ENCODE measurements around the gene PTPRM. TPM values are rescaled to one million over a fixed set of nuclear protein-coding genes. Genes with fewer than 3 reads are reported as not detected.

The PTPRM gene
- total RNA-seq, 1 donor from 2014 or later, result 13.9 TPM

GRCh38 chr18:8229040-8229439 lies 661.9 kb downstream of the PTPRM start:
- H3K27ac Mint-ChIP-seq, result no peak overlapping the region

GRCh38 chr18:8229787-8230186 lies 662.7 kb downstream of the PTPRM start:
- Histone ChIP-seq H3F3A (ENCODE audit: low read depth) (no peaks in the 10 kb centered on the region), H3K27me3 (no peaks in the 10 kb centered on the region), H3K79me2 (ENCODE audit: low read depth) (no peaks in the 10 kb centered on the region), H2AFZ (replicated peaks) (no peak overlapping the region), H3K9ac (no peak overlapping the region), H3K4me3 (no peak overlapping the region), H3K4me1 (no peaks in the 10 kb centered on the region), H3K27ac (no peak overlapping the region), H3K9me3 (ENCODE audit: low read depth) (peaks cover 13% of the 10 kb centered on the region), H3K36me3 (peaks cover under 1% of the 10 kb centered on the region), H4K20me1 (ENCODE audit: low read depth) (no peaks in the 10 kb centered on the region), H3K4me2 (no peak overlapping the region)
- DNase-seq (ENCODE audit: low spot score), result no peak
- peaks cover 21% of the 10 kb centered on the region for H3K9me3 Mint-ChIP-seq
- peaks cover 11% of the 10 kb centered on the region for H3K36me3 Mint-ChIP-seq
- TF ChIP-seq EZH2 (IDR thresholded peaks at IDR 0.05), result no peak
- TF ChIP-seq, protein P1, sequence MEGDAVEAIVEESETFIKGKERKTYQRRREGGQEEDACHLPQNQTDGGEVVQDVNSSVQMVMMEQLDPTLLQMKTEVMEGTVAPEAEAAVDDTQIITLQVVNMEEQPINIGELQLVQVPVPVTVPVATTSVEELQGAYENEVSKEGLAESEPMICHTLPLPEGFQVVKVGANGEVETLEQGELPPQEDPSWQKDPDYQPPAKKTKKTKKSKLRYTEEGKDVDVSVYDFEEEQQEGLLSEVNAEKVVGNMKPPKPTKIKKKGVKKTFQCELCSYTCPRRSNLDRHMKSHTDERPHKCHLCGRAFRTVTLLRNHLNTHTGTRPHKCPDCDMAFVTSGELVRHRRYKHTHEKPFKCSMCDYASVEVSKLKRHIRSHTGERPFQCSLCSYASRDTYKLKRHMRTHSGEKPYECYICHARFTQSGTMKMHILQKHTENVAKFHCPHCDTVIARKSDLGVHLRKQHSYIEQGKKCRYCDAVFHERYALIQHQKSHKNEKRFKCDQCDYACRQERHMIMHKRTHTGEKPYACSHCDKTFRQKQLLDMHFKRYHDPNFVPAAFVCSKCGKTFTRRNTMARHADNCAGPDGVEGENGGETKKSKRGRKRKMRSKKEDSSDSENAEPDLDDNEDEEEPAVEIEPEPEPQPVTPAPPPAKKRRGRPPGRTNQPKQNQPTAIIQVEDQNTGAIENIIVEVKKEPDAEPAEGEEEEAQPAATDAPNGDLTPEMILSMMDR (IDR thresholded peaks at IDR 0.05), result no peak
- no peak for TF ChIP-seq EZH2phosphoT487 (IDR thresholded peaks at IDR 0.05)
- H3K27ac Mint-ChIP-seq, result no peak overlapping the region
- no peaks in the 10 kb centered on the region for H3K27me3 Mint-ChIP-seq (ENCODE audit: insufficient read depth, low read depth)
- no peak overlapping the region for H3K4me3 Mint-ChIP-seq
- peaks cover 4% of the 10 kb centered on the region for H3K4me1 Mint-ChIP-seq

More at GRCh38 chr18:8229040-8229439, 661.9 kb downstream of the PTPRM start:
- no peaks in the 10 kb centered on the region for H3K36me3 ChIP-seq
- H3K4me3 ChIP-seq, result no peak overlapping the region
- H3K27ac ChIP-seq, result no peak overlapping the region
- H4K20me1 ChIP-seq (ENCODE audit: low read depth), result no peaks in the 10 kb centered on the region
- DNase-seq (ENCODE audit: low spot score), result no peak
- H3K36me3 Mint-ChIP-seq, result peaks cover 11% of the 10 kb centered on the region
- peaks cover 13% of the 10 kb centered on the region for H3K9me3 ChIP-seq (ENCODE audit: low read depth)
- no peak overlapping the region for H3K9ac ChIP-seq
- no peaks in the 10 kb centered on the region for H3F3A ChIP-seq (ENCODE audit: low read depth)
- H3K4me2 ChIP-seq, result no peak overlapping the region
- peaks cover 15% of the 10 kb centered on the region for H3K9me3 Mint-ChIP-seq
- H3K4me1 ChIP-seq, result no peaks in the 10 kb centered on the region
- no peak overlapping the region for H2AFZ ChIP-seq (replicated peaks)
- no peaks in the 10 kb centered on the region for H3K27me3 Mint-ChIP-seq (ENCODE audit: insufficient read depth, low read depth)
- H3K79me2 ChIP-seq (ENCODE audit: low read depth), result no peaks in the 10 kb centered on the region
- no peak overlapping the region for H3K4me3 Mint-ChIP-seq
- H3K4me1 Mint-ChIP-seq, result peaks cover 4% of the 10 kb centered on the region
- TF ChIP-seq EZH2phosphoT487 (IDR thresholded peaks at IDR 0.05) (no peak), EZH2 (IDR thresholded peaks at IDR 0.05) (no peak)
- TF ChIP-seq, protein P1 (IDR thresholded peaks at IDR 0.05), result no peak
- no peaks in the 10 kb centered on the region for H3K27me3 ChIP-seq

DNA sequence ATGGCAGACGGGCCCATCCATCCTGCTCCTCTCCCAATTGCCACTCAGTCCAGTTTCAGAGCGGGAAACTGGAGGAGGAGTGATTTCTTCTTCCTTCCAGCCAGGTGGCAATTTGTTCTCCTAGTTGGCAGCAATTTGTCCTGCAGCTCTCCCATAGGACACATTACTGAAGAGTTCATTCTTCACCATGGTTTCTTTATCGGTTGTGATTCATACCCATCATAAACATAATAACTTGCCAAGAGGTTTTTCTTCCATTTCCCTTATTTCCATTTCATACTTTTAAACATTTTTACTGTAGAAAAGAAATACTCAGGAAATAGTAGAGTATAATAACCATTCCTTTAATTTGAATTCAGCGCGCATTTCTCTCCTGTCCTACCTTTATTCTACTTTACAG lies 664.2 kb downstream of the PTPRM start:
- H3K4me1 ChIP-seq, result no peaks in the 10 kb centered on the region
- peaks cover 3% of the 10 kb centered on the region for H3K36me3 ChIP-seq
- no peaks in the 10 kb centered on the region for H3K79me2 ChIP-seq (ENCODE audit: low read depth)
- peaks cover 3% of the 10 kb centered on the region for H3K36me3 Mint-ChIP-seq
- no peak overlapping the region for H3K27ac Mint-ChIP-seq
- DNase-seq (ENCODE audit: low spot score), result no peak
- peaks cover 4% of the 10 kb centered on the region for H3K4me1 Mint-ChIP-seq
- peaks cover 17% of the 10 kb centered on the region for H3K9me3 Mint-ChIP-seq
- H2AFZ ChIP-seq (replicated peaks), result no peak overlapping the region
- no peak overlapping the region for H3K27ac ChIP-seq
- H3F3A ChIP-seq (ENCODE audit: low read depth), result no peaks in the 10 kb centered on the region
- no peaks in the 10 kb centered on the region for H3K27me3 ChIP-seq
- H3K4me3 ChIP-seq, result no peak overlapping the region
- H3K4me3 Mint-ChIP-seq, result no peak overlapping the region
- H3K27me3 Mint-ChIP-seq (ENCODE audit: insufficient read depth, low read depth), result no peaks in the 10 kb centered on the region
- no peaks in the 10 kb centered on the region for H3K9me3 ChIP-seq (ENCODE audit: low read depth)
- TF ChIP-seq, protein P1 (IDR thresholded peaks at IDR 0.05), result no peak
- TF ChIP-seq EZH2phosphoT487 (IDR thresholded peaks at IDR 0.05) (no peak), EZH2 (IDR thresholded peaks at IDR 0.05) (no peak)
- no peaks in the 10 kb centered on the region for H4K20me1 ChIP-seq (ENCODE audit: low read depth)
- no peak overlapping the region for H3K9ac ChIP-seq
- no peak overlapping the region for H3K4me2 ChIP-seq

Data from neural progenitor cell (in vitro differentiated cells).